SK-N-SH (cell line): ENCODE results near the gene RCAN3. TPM values are rescaled to one million over a fixed set of nuclear protein-coding genes. Genes with fewer than 3 reads are reported as not detected.

Source experiments
- CTCF ChIA-PET: fragments of 300-600, 350-600 bp; formaldehyde crosslinking; extraction: SDS; loops from one replicate; lab custom pipeline; 2021; lab: Yijun Ruan, JAX
- POLR2A ChIA-PET: fragments of 350-600 bp; sonication (Branson Sonifier 250); formaldehyde crosslinking; extraction: SDS; loops from one replicate; lab custom pipeline; 2020; ENCODE audit warnings: antibody characterized with exemption, inconsistent platforms; lab: Yijun Ruan, JAX
- DNase-seq: peaks from one replicate; pipeline ENCODE4 v3.0.0; 2012
- H2AFZ ChIP-seq: fragments of 200-600 bp; sonication (generic); 2 replicates; pipeline ENCODE4 v1.8.1; 2016; ENCODE audit warnings: antibody characterized with exemption, mild to moderate bottlenecking, low read depth
- H3F3A ChIP-seq: fragments of 200-600 bp; sonication (generic); replicated peaks from 2 replicates; pipeline ENCODE3; 2016; ENCODE audit warnings: antibody characterized with exemption, mild to moderate bottlenecking; ENCODE audit not compliant: insufficient read depth
- H3K27ac ChIP-seq, 2 experiments: fragments of 200-500 bp in 1 of 2; fragments of 200-600 bp in 1 of 2; sonication (Bioruptor generic) in 1 of 2; sonication (generic), shearing (Covaris generic) in 1 of 2; 2 replicates each; pipeline versions ENCODE4 v1.5.1 to v1.6.1; 2014 to 2016; ENCODE audit warnings: low read depth in 2 of 2, inconsistent platforms in 1 of 2, low read length in 1 of 2, mild to moderate bottlenecking in 1 of 2, mixed read lengths in 1 of 2
- H3K27me3 ChIP-seq: fragments of 200-600 bp; sonication (generic), shearing (Covaris generic); 2 replicates; pipeline ENCODE4 v1.6.1; 2016; ENCODE audit warnings: mixed run types; ENCODE audit not compliant: insufficient read depth
- H3K36me3 ChIP-seq, 2 experiments: fragments of 200-500 bp in 1 of 2; fragments of 200-600 bp in 1 of 2; sonication (Bioruptor generic) in 1 of 2; sonication (generic) in 1 of 2; replicated peaks in 1 of 2; 2 replicates each; pipeline versions ENCODE3 to v1.5.1; 2014 to 2016; ENCODE audit warnings: low read length in 1 of 2, mild to moderate bottlenecking in 1 of 2; ENCODE audit not compliant: insufficient read depth in 2 of 2, control insufficient read depth in 1 of 2
- H3K4me1 ChIP-seq, 2 experiments: fragments of 200-500 bp in 1 of 2; fragments of 200-600 bp in 1 of 2; sonication (Bioruptor generic) in 1 of 2; sonication (generic), shearing (Covaris generic) in 1 of 2; 2 replicates each; pipeline versions ENCODE4 v1.5.1 to v1.6.1; 2014 to 2016; ENCODE audit warnings: low read depth in 1 of 2, low read length in 1 of 2, mixed run types in 1 of 2; ENCODE audit not compliant: insufficient read depth in 2 of 2, control insufficient read depth in 1 of 2
- H3K4me2 ChIP-seq: fragments of 200-600 bp; sonication (generic), shearing (Covaris generic); 2 replicates; pipeline ENCODE4 v1.6.1; 2017; ENCODE audit warnings: mixed run types
- H3K4me3 ChIP-seq, 2 experiments: fragments of 200-500 bp in 1 of 2; fragments of 200-600 bp in 1 of 2; sonication (Bioruptor generic) in 1 of 2; sonication (generic), shearing (Covaris generic) in 1 of 2; 2 replicates each; pipeline versions ENCODE4 v1.5.1 to v1.8.1; 2014 to 2016; ENCODE audit warnings: low read depth in 2 of 2, inconsistent platforms in 1 of 2, low read length in 1 of 2, mild to moderate bottlenecking in 1 of 2, mixed read lengths in 1 of 2, moderate library complexity in 1 of 2
- H3K79me2 ChIP-seq: fragments of 200-600 bp; sonication (generic); 2 replicates; pipeline ENCODE4 v1.8.1; 2017; ENCODE audit warnings: mild to moderate bottlenecking; ENCODE audit not compliant: insufficient read depth
- H3K9ac ChIP-seq: fragments of 200-600 bp; sonication (generic); 2 replicates; pipeline ENCODE4 v1.6.1; 2017; ENCODE audit warnings: mixed run types
- H3K9me2 ChIP-seq: fragments of 200-600 bp; sonication (generic); 2 replicates; pipeline ENCODE4 v1.6.1; 2017; ENCODE audit warnings: mixed run types
- H3K9me3 ChIP-seq: fragments of 200-600 bp; sonication (generic); 2 replicates; pipeline ENCODE4 v1.6.1; 2017; ENCODE audit warnings: mixed run types, mild to moderate bottlenecking, moderate library complexity
- H4K20me1 ChIP-seq: fragments of 200-600 bp; sonication (generic); 2 replicates; pipeline ENCODE4 v1.6.1; 2017; ENCODE audit warnings: mild to moderate bottlenecking, mixed run types; ENCODE audit not compliant: insufficient read depth
- ELF1 ChIP-seq: IDR thresholded peaks from 2 replicates; pipeline ENCODE4 v1.4.0; 2012
- EP300 ChIP-seq, 2 experiments: IDR thresholded peaks; 2 replicates each; pipeline versions ENCODE4 v1.4.0 to v1.6.1; 2012; ENCODE audit warnings: borderline replicate concordance in 1 of 2, low read depth in 1 of 2, low read length in 1 of 2
- FOSL2 ChIP-seq: IDR thresholded peaks from 2 replicates; pipeline ENCODE4 v1.4.0; 2012; ENCODE audit warnings: low read depth, mild to moderate bottlenecking, moderate library complexity, borderline replicate concordance
- FOXJ3 ChIP-seq: sonication (generic); formaldehyde crosslinking; IDR thresholded peaks from 2 replicates; pipeline ENCODE4 v1.5.1; 2020; ENCODE audit warnings: mild to moderate bottlenecking, missing genetic modification reagents
- FOXM1 ChIP-seq: IDR thresholded peaks from 2 replicates; pipeline ENCODE4 v1.4.0; 2012; ENCODE audit warnings: low read depth, mild to moderate bottlenecking
- GABPA ChIP-seq: IDR thresholded peaks from 2 replicates; pipeline ENCODE4 v1.4.0; 2012; ENCODE audit warnings: low read depth, mild to moderate bottlenecking
- GATA2 ChIP-seq: sonication (generic); formaldehyde crosslinking; IDR thresholded peaks from 2 replicates; pipeline ENCODE4 v1.5.0; 2020; ENCODE audit warnings: mild to moderate bottlenecking, missing genetic modification reagents
- JUND ChIP-seq: IDR thresholded peaks from 2 replicates; pipeline ENCODE4 v1.4.0; 2012
- MAX ChIP-seq: IDR thresholded peaks from 2 replicates; pipeline ENCODE4 v1.4.0; 2012; ENCODE audit warnings: low read depth
- MXI1 ChIP-seq: IDR thresholded peaks from 2 replicates; pipeline ENCODE4 v1.6.1; 2012; ENCODE audit warnings: mild to moderate bottlenecking, low read depth, low read length, improper control_type of control experiment
- NFIC ChIP-seq: IDR thresholded peaks from 2 replicates; pipeline ENCODE4 v1.4.0; 2012; ENCODE audit warnings: borderline replicate concordance
- NRF1 ChIP-seq: IDR thresholded peaks from 2 replicates; pipeline ENCODE4 v1.6.1; 2012; ENCODE audit warnings: low read depth, mild to moderate bottlenecking, low read length
- PBX3 ChIP-seq: IDR thresholded peaks from 2 replicates; pipeline ENCODE4; 2012
- POLR2AphosphoS5 ChIP-seq: IDR thresholded peaks from 2 replicates; pipeline ENCODE4 v1.6.1; 2012; ENCODE audit warnings: low read depth, low read length
- RAD21 ChIP-seq: IDR thresholded peaks from 2 replicates; pipeline ENCODE4 v1.6.1; 2012; ENCODE audit warnings: mild to moderate bottlenecking, low read length
- RCOR1 ChIP-seq: fragments of 150-350 bp; IDR thresholded peaks from 2 replicates; pipeline ENCODE4 v1.6.1; 2017; ENCODE audit warnings: antibody characterized with exemption, low read length
- REST ChIP-seq: IDR thresholded peaks from 2 replicates; pipeline ENCODE4 v1.6.1; 2012; ENCODE audit warnings: mild to moderate bottlenecking, low read depth, low read length, moderate library complexity
- RFX5 ChIP-seq: IDR thresholded peaks from 2 replicates; pipeline ENCODE4 v1.6.1; 2012; ENCODE audit warnings: mild to moderate bottlenecking, improper control_type of control experiment, low read length
- SIN3A ChIP-seq: IDR thresholded peaks from 2 replicates; pipeline ENCODE4 v1.6.1; 2012; ENCODE audit warnings: low read depth, mild to moderate bottlenecking, low read length, moderate library complexity, borderline replicate concordance
- SMC3 ChIP-seq: IDR thresholded peaks from 2 replicates; pipeline ENCODE4 v1.6.1; 2012; ENCODE audit warnings: low read depth, low read length, improper control_type of control experiment
- USF1 ChIP-seq: IDR thresholded peaks from 2 replicates; pipeline ENCODE4 v1.4.0; 2012; ENCODE audit warnings: low read depth, borderline replicate concordance
- USF2 ChIP-seq: fragments of 150-350 bp; IDR thresholded peaks from 2 replicates; pipeline ENCODE4 v1.6.1; 2017; ENCODE audit warnings: antibody characterized with exemption, low read length, low read depth, borderline replicate concordance
- YY1 ChIP-seq: IDR thresholded peaks from 2 replicates; pipeline ENCODE4 v1.4.0; 2012; ENCODE audit warnings: low read depth, mild to moderate bottlenecking
- ZBTB33 ChIP-seq: IDR thresholded peaks from 2 replicates; pipeline ENCODE4 v1.4.0; 2012; ENCODE audit warnings: low read depth, borderline replicate concordance
- WGBS: methylation state at CpG from one replicate; pipeline ENCODE4 v1.1.6; 2017; ENCODE audit warnings: low lambda C conversion rate; 5-methylcytosine and 5-hydroxymethylcytosine counted together
- polyA plus RNA-seq, 3 experiments: library from polyadenylated mRNA; depleted of rRNA; stranded (reverse); fragments of >200 nt; gene quantifications; 2 replicates each; pipeline ENCODE4 v1.2.3, GENCODE V29; 2012

RCAN3 gene
- polyA plus RNA-seq, 1 of the 3 experiments (the other 2 are of a cell fraction) = 4.8 TPM

GRCh38 chr1:24558902-24559791 is 56.5 kb downstream of the RCAN3 start:
- peak; percentile 88 for DNase-seq
- Histone ChIP-seq H3K4me1 (peaks cover 8 to 19% of the 10 kb centered on the region in 2 experiments; a peak in 1 of 4 replicates), H3K9me3 (no peaks in the 10 kb centered on the region), H3K27ac (0 out of 4 replicates have a peak overlapping the region, but pooled peaks of 1 of the 2 experiments have one; percentile 7), H3K27me3 (peaks cover 7% of the 10 kb centered on the region; the same call in 1 of the 2 replicates), H3K4me2 (peak overlapping the region; percentile 46), H3K36me3 (no peaks in the 10 kb centered on the region), H3K79me2 (no peaks in the 10 kb centered on the region), H4K20me1 (no peaks in the 10 kb centered on the region), H3K4me3 (no peak overlapping the region), H2AFZ (no peak overlapping the region; the same call in 1 of the 2 replicates), H3F3A (peaks cover 8% of the 10 kb centered on the region), H3K9ac (no peak overlapping the region), H3K9me2 (no peaks in the 10 kb centered on the region)
- WGBS = 34% methylated on average over 11 of the region's 12 CpGs
- ChIA-PET CTCF (interaction anchor here (0.8 to 1.3 kb wide), 3 partner anchors 12 to 17 kb away, joined by 3 to 4 read pairs (median 4); no protein-coding TSS in a partner anchor), POLR2A (no interaction called here)
- TF ChIP-seq USF1 (no peak), REST (peak; percentile 72), MXI1 (no peak), GABPA (no peak), MAX (no peak), RAD21 (no peak), SIN3A (0 out of 2 replicates have a peak, but pooled peaks have one; percentile 14), EP300 (IDR thresholded peaks at IDR 0.05; ENCODE audit: borderline replicate concordance in 1 of 2, low read depth in 1 of 2, low read length in 1 of 2) (peak in 1 of 2 experiments; percentile 28; a peak in 1 of 4 replicates), POLR2AphosphoS5 (peak; percentile 24; the same call in 1 of the 2 replicates), PBX3 (peak; percentile 60; the same call in 1 of the 2 replicates), FOXJ3 (peak; percentile 41; the same call in 1 of the 2 replicates), YY1 (no peak), FOXM1 (no peak), SMC3 (no peak), JUND (no peak), ZBTB33 (0 out of 2 replicates have a peak, but pooled peaks have one; percentile 33), RCOR1 (peak; percentile 84), RFX5 (no peak), NRF1 (no peak), GATA2 (peak; percentile 94), NFIC (peak; percentile 87), USF2 (no peak), FOSL2 (no peak), ELF1 (peak; percentile 54; the same call in 1 of the 2 replicates)
